NCI-H526 (cell line): ENCODE measurements around the gene PGK1.
A peak's percentile ranks its signal among the peaks of the same experiment; 100 is the strongest.
"Not testable (repeated sequence)": the region's sequence is repeated elsewhere in the genome, so short reads cannot be mapped to it uniquely, and the experiment has no call there.

Experiments
- DNase-seq, 2 experiments: peaks; one replicate each; lab custom pipeline; 2025; lab: John Stamatoyannopoulos, UW

PGK1 gene

DNA sequence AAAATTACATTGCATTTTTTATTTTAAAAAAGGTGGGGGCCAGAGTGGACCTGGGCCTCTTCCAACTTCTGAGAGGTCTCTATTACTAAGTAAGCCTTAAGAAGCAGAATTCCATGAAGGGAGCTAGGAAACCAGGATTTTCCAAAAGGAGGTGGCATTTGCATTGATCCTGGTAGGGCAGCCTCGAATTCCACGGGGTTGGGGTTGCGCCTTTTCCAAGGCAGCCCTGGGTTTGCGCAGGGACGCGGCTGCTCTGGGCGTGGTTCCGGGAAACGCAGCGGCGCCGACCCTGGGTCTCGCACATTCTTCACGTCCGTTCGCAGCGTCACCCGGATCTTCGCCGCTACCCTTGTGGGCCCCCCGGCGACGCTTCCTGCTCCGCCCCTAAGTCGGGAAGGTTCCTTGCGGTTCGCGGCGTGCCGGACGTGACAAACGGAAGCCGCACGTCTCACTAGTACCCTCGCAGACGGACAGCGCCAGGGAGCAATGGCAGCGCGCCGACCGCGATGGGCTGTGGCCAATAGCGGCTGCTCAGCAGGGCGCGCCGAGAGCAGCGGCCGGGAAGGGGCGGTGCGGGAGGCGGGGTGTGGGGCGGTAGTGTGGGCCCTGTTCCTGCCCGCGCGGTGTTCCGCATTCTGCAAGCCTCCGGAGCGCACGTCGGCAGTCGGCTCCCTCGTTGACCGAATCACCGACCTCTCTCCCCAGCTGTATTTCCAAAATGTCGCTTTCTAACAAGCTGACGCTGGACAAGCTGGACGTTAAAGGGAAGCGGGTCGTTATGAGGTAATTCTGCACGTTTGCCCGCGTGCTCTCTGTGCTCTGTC is at the start of gene PGK1:
TSS of gene PGK1 (plus strand) at position 626 of the 824 bp plus-strand sequence. CDS start at position 719, 93 bp downstream.
- peak; percentile 95 to 97 for DNase-seq

DNA sequence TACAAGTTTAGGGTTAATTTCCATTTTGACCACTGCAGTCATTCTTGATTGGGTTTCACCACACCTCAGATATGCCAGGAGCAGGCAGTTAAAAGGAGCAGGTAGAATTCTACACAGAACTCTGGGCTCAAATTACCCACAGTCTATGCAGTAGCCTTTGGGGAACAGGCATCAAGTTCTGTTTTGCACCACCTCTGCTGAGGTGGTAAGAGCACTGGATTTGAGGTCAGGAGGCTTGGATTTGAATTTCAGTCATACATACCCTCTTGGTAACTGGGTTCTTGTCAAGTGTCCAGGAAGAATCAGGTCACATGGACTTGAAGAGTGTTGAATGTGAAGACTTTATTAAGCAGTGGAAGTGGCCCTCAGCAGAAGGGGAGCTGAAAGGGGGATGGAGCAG is 40.4 kb upstream of the PGK1 start:
- DNase-seq: no peak

DNA sequence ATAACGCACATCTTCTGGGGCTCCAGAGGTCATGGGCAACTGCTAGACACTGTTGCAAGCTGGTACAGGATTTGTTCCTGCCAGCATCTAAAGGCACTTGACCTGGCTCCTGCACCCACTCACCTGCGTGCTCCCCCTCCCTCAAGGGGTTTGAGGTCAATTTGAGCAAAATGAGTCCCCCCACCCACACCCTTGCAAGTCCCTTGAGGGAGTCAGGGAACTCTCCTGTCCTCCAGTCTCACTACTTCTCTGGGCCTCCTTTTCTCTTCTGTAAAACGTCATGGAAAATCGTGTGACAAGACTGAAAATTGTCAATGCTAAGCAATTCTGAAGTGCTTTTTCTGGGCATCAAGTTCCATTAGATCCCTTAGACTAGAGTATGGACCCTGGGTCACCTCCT is 39.9 kb upstream of the PGK1 start:
- DNase-seq: no peak

DNA sequence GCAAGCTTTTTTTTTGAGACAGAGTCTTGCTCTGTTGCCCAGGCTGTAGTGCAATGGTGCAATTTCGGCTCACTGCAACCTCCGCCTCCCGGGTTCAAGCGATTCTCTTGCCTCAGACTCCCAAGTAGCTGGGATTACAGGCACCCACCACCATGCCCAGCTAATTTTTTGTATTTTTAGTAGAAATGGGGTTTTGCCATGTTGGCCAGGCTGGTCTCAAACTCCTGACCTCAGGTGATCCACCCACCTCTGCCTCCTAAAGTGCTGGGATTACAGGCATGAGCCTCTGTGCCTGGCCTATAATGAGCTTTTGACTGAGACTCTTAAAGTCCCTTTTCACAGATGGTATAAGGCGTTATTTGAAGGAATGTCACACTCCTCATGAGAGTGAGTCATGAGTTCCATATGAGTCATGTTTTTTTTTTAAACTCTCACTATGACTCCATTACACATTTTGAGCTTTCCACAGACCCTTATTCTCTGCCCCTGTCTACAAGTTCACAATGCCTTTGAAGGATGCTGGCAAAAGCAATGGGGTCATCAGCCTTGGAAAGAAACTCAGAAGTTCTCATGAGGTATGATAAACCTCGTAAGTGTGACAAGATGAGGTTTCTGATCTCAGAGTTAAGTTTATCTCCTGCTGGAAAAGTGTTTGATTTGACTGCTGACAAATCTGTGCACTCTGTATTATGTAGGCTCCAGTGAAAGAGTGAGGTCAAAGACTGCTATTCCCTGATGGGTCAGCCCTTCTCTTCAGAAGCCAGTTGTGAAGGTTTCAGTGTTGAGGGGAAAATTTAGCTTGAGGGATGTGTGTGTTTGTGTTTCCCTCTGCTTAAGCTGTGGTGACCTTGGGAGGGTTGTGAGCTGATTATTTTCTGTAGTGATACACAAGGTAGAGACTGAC is 39.1 kb upstream of the PGK1 start:
- DNase-seq: not testable (repeated sequence)

DNA sequence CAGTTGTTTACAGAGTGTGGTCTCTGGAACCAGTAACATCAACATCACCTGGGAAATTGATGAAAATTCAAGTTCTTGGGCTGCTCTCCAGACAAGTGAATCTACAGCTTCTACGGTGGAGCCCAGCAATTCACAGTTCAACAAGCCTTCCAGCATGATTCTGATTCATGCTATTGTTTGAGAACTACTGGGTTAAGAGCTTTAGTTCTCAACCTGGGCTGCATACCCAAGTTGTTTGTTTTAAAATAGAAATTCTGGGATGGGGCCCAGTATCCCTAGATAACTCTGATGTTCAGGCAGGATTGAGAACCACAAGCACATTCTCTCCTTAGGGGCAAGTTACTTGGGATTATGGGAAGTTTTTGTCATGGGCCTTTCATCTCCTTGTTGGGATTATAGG is 37.9 kb upstream of the PGK1 start:
- no peak for DNase-seq

DNA sequence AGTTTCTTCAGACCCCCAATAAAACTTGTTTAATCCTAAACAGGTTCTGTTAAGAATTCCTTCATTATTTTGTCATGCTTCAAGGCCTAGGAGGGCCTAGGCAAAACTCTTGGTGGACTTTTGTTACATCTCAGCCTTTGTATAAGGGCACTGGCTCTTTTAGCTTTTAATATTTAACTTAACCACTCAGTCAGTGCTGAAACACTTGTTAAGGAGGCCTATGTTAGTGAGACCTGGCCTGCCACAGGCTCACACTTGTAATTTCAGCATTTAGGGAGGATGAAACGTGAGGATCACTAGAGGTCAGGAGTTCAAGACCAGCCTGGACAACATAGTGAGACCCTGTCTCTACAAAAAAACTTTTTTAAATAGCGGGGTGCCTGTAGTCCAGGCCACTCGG is 32.7 kb upstream of the PGK1 start:
- no peak for DNase-seq

DNA sequence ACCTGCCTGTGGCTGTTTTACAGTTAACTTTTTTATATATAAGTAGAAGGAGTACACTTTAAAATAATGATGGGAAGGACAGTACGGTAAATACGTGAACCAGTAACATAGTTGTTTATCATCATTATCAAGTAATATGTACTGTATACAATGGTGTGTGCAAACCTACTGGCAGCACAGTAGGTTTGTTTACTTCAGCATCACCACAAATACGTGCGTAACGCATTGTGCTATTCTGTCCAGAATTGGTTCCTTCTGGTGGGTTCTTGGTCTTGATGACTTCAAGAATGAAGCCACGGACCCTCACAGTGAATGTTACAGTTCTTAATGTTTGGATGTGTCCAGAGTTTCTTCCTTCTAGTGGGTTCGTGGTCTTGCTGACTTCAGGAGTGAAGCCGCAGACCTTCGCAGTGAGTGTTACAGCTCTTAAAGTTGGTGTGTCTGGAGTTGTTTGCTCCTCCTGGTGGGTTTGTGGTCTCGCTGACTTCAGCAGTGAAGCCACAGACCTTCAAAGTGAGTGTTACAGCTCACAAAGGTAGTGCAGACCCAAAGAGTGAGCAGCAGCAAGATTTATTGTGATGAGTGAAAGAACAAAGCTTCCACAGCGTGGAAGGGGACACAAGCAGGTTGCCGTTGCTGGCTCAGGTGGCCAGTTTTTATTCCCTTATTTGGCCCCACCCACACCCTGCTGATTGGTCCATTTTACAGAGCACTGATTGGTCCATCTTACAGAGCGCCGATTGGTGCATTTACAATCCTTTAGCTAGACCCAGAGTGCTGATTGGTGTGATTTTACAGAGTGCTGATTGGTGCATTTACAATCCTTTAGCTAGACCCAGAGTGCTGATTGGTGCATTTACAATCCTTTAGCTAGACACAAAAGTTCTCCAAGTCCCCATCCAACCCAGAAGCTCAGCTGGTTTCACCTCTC is 30.6 kb upstream of the PGK1 start:
- DNase-seq: not testable (repeated sequence)

DNA sequence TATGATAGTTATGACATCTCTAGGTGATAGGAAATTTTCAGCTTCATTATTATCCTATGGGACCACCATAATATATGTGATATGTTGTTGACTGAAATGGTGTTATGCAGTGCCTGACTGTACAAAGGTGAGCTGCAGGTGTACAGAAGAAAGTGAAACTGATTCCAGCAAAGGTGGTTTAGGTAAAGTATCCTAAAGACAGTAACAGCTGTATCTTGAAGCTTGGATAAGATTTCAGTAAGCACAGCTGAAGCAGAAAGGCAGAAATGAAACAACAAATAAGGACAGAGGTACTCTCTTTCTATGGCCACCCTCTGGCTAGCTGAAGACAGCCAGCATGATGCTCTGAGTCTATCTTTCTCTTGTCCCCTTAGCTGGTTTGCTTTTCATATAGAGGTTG is 30.0 kb upstream of the PGK1 start:
- DNase-seq: no peak

DNA sequence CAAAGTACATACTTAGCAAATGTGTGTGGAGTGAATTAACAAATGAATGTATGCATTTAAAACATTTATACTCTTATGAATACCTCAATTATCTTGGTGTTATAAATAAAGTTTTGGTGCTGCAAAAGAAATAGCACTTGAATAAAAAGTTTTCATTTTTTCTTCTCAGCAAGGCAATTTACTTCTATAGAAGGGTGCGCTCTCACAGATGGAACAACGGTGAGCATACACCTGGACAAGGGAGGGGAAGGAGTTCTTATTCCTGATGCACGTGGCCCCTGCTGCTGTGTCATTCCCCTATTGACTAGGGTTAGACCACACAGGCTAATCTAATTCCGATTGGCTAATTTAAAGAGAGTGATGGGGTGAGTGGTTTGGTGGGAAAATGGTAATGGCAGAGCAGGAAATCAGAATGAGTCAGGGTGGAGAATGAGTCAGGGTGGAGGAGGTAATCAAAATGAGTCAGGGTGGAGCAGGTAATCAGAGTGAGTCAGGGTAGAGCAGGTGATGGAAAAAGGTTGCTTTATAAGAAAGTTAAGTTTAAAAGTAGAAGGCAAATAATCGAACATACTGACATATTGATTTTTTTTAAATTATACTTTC is 28.2 kb upstream of the PGK1 start:
- DNase-seq: no peak

DNA sequence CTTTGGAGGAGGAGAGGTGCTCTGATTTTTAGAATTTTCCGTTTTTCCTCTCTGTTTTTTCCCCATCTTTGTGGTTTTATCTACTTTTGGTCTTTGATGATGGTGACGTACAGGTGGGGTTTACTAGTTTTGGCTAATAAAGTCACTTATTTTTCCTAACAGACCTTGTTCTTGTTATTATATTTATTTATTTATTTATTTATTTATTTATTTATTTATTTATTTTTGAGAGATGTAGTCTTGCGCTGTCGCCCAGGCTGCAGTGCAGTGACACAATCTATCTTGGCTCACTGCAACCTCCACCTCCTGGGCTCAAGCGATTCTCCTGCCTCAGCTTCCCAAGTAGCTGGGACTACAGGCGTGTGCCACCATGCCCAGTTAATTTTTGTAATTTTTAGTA is 22.6 kb upstream of the PGK1 start:
- not testable (repeated sequence) for DNase-seq

DNA sequence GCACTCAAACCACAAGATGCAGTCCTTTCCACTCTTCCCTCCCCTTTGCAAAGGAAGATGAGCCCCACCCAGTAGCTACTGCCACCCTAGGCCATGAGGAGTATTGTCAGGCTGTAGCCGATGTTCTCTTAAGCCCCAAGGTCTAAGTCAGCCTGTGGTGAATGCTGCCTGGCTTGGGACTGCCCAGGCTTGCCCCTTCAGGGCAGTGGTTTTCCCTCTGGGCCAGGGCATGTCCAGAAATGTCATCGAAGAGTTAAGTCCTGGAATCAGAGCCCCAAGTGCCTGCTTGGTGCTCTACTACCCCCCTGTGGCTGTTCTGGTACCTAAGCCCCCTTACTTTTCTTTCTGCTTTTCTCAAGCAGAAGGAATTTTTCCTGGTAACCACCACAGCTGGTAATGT is 11.8 kb upstream of the PGK1 start:
- no peak for DNase-seq

DNA sequence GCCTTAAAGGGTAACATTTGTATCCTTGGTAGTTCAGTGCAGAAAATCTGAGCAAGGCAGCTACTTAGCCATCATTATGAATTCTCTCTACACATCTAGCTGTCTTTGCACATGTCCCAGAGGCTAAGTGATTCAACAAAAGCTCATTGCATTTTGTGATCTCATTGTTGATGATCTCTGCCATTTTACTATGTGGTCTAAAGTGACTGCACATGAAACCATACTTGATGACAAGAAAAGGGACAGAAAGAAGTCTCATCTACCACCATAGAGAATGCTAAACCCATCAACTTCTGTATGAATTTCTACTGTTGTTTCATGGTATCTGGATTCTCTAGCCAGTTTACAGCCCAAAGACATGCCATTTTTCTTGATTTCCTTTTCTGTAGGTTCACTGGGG is 5.9 kb upstream of the PGK1 start:
- no peak for DNase-seq

DNA sequence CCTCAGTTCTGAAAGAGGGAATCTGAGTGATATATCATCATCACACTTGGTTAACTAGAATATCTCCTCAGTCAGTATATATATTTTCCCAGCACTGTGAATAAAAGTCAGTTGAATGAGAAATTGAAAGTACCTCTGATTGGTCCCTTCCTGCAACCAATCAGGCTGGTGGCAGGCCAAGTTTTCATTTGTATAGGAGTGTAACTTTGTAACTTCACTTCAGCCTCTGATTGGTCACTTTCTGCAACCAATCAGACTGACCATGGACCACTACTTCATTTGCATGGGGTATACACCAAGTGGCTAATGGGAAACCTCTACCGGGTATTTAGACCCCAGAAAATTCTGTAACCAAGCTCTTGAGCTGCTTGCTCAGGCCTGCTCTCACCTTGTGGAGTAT is 2.0 kb upstream of the PGK1 start:
- DNase-seq: no peak

DNA sequence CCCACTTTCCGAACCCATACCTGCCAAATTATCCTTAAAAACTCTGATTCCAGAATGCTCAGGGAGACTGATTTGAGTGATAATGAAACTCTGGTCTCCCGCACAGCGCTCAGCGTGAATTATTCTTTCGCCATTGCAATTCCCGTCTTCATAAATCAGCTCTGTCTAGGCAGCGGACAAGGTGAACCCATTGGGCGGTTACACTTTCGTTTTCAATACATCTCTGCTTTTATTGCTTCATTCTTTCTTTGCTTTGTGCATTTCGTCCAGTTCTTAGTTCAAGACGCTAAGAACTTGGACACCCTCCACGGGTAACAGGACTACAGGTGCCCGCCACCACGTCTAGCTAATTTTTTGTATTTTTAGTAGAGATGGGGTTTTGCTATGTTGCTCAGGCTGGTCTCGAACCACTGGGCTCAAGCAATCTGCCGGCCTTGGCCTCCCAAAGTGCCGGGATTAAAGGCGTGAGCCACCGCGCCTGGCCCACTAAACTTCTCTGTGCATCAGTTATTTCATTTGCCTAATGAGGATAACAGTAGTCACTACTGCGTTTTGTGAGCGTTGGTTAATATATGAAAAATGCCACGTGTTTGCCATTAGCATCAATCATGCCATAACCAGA is 936 bp upstream of the PGK1 start:
- no peak for DNase-seq

DNA sequence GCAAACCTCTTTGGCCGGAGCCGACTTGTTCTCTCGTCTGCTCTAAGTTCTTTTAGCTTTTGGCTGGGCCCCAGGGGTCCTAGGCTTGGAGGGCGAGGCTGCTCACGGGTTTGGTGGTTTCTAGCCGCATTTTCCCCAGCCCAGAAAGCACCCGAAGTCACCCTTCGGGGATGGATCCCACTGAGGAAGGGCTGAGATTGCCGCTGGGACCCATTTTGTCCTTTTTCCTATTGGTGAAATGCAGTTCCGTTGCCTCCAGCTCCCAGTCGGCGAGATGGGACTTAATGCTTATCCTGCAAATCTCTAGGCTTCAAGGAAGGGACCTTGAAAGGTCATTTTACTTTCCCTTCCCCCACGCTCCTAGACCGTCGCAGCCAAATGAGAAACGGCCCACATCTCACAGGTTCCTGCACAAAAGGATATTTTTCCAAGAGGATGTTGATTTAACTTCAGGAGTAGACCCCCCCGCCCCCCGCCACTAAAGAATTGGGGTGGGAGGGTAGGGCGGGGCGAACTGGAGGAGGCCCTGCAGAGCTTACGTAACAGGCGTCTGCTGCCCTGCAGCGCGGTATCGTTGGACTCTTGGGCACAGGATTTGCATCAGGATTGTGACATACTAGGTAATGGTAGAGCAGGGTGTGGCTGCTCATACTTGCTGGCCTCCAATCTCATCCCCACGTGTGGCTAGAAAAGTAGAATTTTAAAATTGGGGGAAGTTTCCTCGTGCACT is 564 bp downstream of the PGK1 start:
- DNase-seq: peak; percentile 65 to 74

DNA sequence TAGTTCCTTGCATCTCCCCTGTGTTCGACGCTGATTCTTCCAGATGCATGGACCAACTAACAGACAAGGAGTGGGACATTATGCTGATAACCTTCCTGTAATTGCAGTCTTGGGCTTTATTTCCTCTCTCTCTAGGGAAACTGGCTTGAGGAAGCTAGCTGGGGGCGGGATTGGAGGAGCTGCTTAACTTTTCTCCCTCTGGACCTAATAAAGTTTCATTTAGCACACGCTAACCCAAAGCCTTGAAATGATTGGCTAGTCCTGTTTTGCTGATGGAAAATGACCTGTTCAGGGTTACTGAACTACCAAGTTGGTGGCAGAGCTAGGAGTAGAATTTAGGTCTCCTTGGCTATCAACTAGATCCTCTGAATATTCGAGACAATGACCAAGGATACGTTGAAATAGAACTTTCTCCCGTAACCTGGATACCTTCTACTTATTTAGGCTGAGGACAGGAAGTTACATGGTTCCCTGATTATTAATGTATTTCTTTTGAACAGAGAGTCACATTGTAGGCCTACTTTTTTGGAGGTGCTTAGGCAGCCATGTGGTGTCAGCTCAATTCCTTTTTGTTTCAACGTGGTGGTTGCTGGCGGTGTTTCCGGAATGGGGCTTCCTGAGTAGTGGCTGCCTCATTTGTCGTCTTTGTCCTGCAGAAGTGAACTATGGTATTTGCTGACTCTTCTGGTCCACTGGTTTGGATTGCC is 2.0 kb downstream of the PGK1 start:
- no peak for DNase-seq

DNA sequence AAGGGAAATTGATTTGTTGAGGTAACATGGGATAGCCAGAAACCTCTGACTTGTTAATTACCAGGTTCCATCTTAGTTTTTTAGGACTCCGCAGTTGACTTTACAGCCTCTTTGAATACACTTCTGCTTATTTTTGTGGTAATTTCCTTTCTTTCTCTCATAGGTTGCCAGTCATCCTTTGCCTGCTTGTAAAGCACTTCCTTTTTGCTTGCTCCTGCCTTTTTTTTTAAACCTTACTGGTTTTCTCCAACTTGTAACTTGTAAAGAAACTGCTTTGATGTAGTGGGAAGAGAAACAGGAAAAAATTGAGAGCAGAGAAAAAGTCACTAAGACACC is 2.6 kb downstream of the PGK1 start:
- no peak for DNase-seq

DNA sequence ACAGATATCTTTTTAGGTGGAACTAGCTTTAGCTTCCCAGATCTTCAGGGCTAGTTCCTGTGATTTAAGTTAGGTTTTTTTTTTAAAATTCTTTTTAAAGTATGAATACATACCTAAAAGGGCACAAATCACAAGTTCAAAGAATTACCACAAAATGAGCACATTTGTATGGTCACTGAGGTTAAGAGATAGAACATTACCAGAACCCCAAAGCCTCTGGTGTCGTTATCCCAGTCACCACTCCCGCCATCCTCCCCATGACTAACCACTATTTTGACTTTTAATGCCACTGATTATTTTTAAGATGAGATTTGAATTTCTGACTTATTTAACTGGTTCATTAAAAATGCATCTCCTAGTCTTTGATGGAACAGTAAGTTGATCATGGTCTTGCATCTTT is 5.4 kb downstream of the PGK1 start:
- no peak for DNase-seq

DNA sequence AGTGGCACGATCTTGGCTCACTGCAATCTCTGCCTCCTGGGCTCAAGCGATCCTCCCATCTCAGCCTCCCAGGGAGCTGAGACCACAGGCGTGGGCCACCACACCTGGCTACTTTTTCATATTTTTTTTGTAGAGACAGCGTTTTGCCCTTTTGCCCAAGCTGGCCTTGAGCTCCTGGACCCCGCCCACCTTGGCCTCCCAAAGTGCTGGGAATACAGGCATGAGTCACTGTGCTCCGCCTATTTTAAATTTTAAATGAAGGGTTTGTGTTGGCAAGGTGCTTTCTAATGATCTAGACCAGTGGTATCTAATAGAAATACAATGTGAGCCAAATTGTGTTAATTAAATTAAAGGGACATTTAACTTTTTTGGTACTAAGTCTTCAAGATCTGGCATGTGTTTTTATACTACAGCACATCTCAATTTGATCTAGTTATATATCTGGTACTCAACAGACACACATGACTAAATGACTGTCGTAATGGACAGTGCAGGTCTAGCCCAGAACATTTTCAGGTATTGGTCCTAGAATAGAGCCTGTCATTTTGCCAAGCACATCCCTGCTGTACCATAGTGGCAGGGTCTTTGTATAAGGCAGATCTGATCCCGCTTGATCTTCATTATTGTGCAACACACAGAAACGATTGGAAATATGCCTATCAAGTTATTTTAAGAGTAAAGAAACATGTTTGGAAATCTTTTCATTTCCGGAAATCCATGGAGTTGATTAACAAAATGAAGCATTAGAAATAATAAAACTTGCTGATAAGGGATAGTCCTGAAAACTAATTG is 7.3 kb downstream of the PGK1 start:
- no peak for DNase-seq
